H1 (cell line): ENCODE results near the gene DCAF8L2. TPM values are rescaled to one million over a fixed set of nuclear protein-coding genes. Genes with fewer than 3 reads are reported as not detected.

Experiments used
- KDM1A ChIP-seq: fragments of 200-600, 300-600 bp; sonication (generic); IDR thresholded peaks from 2 replicates; pipeline ENCODE4 v1.7.1; 2016; ENCODE audit warnings: mild to moderate bottlenecking, low read length, borderline replicate concordance
- RFX5 ChIP-seq: IDR thresholded peaks from 2 replicates; pipeline ENCODE4 v1.6.1; 2011; ENCODE audit warnings: low read depth, low read length, improper control_type of control experiment, borderline replicate concordance
- SP4 ChIP-seq: IDR thresholded peaks from 2 replicates; pipeline ENCODE4 v1.6.1; 2012; ENCODE audit warnings: low read length, inconsistent platforms
- polyA plus RNA-seq, 7 experiments: library from polyadenylated mRNA; depleted of rRNA in 3 of 7; stranded (reverse) in 5 of 7; unstranded in 2 of 7; fragments of >200 nt in 5 of 7; fragments of 200-250 nt in 2 of 7; gene quantifications; 1 replicate in 5 of 7; 2 replicates in 1 of 7; 4 replicates in 1 of 7; pipeline versions ENCODE4 v1.2.1 to v1.2.3, GENCODE V29; 2011 to 2013; ENCODE audit warnings: missing spikeins in 2 of 7, mixed read lengths in 2 of 7
- total RNA-seq: library from RNA; stranded (reverse); fragmentation: NEBNext Ultra II Directional; extraction: Animal tissue kit (Norgen Biotek cat#: 25700); gene quantifications from 2 replicates; pipeline ENCODE4 v1.2.1, GENCODE V29; 2021
- TF ChIP-seq, protein P1 (sequence below): fragments of 300-600 bp; sonication (generic); IDR thresholded peaks from 2 replicates; pipeline ENCODE4 v1.7.1; 2012; ENCODE audit warnings: low read length, moderate library complexity, mild to moderate bottlenecking, inconsistent platforms; ENCODE audit not compliant: insufficient replicate concordance

Gene DCAF8L2
- total and polyA plus RNA-seq, 2 of the 8 experiments (the other 6 are each of a cell fraction or from before 2014, with no cell fraction given), result not detected

DNA sequence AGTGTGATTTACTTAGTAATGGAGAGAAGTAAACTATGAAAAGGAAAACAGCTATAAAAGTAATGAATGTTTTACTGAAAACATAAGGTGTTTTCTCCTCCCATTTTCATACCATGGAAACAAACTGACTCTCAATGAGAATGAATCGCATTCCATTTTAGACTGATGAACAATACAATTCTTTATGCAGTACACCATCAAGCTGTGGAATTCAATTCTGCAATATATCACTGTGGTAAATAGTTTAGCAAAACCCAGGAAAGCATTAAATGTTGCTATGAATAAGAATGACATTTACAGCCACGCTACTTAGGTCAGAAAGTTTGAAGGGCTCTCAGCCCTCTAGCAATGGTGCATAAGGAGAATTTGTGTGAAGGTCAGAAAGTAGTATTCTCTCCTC, 7.4 kb downstream of the DCAF8L2 start (continued):
- TF ChIP-seq, protein P1, sequence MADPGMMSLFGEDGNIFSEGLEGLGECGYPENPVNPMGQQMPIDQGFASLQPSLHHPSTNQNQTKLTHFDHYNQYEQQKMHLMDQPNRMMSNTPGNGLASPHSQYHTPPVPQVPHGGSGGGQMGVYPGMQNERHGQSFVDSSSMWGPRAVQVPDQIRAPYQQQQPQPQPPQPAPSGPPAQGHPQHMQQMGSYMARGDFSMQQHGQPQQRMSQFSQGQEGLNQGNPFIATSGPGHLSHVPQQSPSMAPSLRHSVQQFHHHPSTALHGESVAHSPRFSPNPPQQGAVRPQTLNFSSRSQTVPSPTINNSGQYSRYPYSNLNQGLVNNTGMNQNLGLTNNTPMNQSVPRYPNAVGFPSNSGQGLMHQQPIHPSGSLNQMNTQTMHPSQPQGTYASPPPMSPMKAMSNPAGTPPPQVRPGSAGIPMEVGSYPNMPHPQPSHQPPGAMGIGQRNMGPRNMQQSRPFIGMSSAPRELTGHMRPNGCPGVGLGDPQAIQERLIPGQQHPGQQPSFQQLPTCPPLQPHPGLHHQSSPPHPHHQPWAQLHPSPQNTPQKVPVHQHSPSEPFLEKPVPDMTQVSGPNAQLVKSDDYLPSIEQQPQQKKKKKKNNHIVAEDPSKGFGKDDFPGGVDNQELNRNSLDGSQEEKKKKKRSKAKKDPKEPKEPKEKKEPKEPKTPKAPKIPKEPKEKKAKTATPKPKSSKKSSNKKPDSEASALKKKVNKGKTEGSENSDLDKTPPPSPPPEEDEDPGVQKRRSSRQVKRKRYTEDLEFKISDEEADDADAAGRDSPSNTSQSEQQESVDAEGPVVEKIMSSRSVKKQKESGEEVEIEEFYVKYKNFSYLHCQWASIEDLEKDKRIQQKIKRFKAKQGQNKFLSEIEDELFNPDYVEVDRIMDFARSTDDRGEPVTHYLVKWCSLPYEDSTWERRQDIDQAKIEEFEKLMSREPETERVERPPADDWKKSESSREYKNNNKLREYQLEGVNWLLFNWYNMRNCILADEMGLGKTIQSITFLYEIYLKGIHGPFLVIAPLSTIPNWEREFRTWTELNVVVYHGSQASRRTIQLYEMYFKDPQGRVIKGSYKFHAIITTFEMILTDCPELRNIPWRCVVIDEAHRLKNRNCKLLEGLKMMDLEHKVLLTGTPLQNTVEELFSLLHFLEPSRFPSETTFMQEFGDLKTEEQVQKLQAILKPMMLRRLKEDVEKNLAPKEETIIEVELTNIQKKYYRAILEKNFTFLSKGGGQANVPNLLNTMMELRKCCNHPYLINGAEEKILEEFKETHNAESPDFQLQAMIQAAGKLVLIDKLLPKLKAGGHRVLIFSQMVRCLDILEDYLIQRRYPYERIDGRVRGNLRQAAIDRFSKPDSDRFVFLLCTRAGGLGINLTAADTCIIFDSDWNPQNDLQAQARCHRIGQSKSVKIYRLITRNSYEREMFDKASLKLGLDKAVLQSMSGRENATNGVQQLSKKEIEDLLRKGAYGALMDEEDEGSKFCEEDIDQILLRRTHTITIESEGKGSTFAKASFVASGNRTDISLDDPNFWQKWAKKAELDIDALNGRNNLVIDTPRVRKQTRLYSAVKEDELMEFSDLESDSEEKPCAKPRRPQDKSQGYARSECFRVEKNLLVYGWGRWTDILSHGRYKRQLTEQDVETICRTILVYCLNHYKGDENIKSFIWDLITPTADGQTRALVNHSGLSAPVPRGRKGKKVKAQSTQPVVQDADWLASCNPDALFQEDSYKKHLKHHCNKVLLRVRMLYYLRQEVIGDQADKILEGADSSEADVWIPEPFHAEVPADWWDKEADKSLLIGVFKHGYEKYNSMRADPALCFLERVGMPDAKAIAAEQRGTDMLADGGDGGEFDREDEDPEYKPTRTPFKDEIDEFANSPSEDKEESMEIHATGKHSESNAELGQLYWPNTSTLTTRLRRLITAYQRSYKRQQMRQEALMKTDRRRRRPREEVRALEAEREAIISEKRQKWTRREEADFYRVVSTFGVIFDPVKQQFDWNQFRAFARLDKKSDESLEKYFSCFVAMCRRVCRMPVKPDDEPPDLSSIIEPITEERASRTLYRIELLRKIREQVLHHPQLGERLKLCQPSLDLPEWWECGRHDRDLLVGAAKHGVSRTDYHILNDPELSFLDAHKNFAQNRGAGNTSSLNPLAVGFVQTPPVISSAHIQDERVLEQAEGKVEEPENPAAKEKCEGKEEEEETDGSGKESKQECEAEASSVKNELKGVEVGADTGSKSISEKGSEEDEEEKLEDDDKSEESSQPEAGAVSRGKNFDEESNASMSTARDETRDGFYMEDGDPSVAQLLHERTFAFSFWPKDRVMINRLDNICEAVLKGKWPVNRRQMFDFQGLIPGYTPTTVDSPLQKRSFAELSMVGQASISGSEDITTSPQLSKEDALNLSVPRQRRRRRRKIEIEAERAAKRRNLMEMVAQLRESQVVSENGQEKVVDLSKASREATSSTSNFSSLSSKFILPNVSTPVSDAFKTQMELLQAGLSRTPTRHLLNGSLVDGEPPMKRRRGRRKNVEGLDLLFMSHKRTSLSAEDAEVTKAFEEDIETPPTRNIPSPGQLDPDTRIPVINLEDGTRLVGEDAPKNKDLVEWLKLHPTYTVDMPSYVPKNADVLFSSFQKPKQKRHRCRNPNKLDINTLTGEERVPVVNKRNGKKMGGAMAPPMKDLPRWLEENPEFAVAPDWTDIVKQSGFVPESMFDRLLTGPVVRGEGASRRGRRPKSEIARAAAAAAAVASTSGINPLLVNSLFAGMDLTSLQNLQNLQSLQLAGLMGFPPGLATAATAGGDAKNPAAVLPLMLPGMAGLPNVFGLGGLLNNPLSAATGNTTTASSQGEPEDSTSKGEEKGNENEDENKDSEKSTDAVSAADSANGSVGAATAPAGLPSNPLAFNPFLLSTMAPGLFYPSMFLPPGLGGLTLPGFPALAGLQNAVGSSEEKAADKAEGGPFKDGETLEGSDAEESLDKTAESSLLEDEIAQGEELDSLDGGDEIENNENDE, result no peak
- TF ChIP-seq SP4 (no peak), RFX5 (no peak), KDM1A (no peak)
